Measurements from ENCODE around the gene PLK5. TPM values are rescaled to one million over a fixed set of nuclear protein-coding genes. Genes with fewer than 3 reads are reported as not detected.

The PLK5 gene
- total and polyA plus RNA-seq, 2 of the 4 experiments (the other 2 are of a cell fraction): not detected

DNA sequence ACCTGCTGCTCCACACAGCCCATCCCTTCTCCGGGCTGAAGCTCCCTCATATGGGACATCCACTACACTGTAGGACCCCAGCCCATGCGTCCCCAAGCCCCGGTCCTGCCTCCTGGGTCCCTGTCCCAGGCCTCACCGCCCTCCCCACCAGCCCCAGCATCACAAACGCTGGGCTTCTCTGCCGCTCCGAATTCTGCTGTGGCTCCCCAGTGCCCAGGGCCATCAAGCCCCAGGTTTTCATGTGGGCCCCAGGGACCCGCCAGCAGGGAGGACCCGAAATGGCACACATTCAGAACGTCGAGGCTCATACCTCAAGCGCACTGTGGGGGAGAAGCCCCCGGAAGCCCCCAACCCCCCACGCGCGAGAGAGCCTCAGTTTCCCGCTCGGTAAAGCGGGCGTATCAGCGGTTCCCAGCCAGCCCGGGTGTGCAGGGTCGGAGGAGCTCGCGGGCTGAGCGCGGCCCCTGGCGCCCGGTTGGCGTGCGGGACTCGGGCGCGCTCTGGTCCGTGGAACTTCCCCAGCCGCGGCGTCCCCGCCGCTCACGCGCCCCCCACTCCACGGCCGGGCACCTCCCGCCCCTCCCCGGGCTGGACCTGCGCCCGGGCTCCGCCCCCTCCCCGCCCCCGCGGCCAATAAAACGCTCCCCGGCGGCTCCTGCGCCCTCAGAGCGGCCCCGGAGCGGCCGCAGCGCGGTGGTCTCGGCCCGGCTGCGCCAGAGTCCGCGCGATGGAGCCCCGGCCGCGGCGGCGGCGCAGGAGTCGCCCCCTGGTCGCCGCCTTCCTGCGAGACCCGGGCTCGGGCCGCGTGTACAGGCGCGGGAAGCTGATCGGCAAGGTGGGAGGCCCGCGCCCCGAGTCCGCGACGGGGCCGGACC, at the start of gene PLK5 (continued):
- TF ChIP-seq FOS (IDR thresholded peaks at IDR 0.05; ENCODE audit: low read depth, low read length): no peak
- TF ChIP-seq, protein P1, sequence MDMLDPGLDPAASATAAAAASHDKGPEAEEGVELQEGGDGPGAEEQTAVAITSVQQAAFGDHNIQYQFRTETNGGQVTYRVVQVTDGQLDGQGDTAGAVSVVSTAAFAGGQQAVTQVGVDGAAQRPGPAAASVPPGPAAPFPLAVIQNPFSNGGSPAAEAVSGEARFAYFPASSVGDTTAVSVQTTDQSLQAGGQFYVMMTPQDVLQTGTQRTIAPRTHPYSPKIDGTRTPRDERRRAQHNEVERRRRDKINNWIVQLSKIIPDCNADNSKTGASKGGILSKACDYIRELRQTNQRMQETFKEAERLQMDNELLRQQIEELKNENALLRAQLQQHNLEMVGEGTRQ (IDR thresholded peaks at IDR 0.05; ENCODE audit: low read depth, low read length): no peak

DNA sequence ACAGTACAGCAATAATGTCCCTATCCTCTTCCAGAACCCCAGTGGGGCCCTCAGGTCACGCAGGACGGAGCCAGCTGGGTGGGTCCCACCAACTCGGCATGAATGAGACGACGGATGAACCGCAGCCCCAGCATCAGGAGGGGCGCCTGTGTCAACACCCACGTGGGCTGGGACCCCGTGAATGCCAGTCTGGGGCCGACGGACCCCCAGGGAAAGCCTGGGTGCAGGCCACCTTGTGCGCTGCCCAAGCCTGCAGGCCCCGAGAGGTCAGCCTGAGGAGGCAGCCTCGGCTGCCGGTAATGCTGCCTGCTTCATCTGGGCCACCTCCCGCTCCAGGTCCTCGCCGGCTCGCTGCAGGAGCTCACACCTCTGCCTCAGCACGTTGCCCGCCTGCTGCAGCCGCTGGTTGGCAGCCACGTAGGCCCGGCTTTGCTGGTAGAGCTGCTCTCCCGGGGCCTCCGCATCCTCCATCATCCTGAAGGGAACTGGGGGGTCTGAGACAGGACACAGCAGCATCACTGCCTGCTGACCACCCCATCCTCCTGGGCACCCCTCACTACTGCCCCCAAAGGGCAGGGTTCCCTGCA, 49.0 kb upstream of the PLK5 start:
- Histone ChIP-seq H2BK5ac (ENCODE audit: low read depth, low read length, poor library complexity, severe bottlenecking) (no peak overlapping the region), H3K4me2 (ENCODE audit: low read depth, low read length) (no peak overlapping the region), H3K9ac (ENCODE audit: low read depth, low read length) (no peak overlapping the region), H4K91ac (ENCODE audit: insufficient read depth, low read depth, low read length) (no peak overlapping the region), H3K27ac (ENCODE audit: insufficient read depth, low read length) (no peak overlapping the region), H4K20me1 (ENCODE audit: insufficient read depth, low read length) (peaks cover 66% of the 10 kb centered on the region), H2AK5ac (ENCODE audit: low read depth, low read length) (no peak overlapping the region), H3K4me3 (ENCODE audit: insufficient read depth, low read depth, low read length) (no peak overlapping the region), H3K18ac (ENCODE audit: low read depth, low read length) (no peak overlapping the region), H3K56ac (ENCODE audit: extremely low read depth, insufficient read depth, low read length) (no peak overlapping the region), H2BK15ac (ENCODE audit: low read depth, low read length) (no peak overlapping the region), H2BK120ac (ENCODE audit: low read depth, low read length) (no peak overlapping the region), H3K9me1 (ENCODE audit: insufficient read depth, low read length) (0 out of 2 replicates have a peak, but pooled peaks cover 3% of the 10 kb centered on the region), H4K8ac (ENCODE audit: low read depth in 2 of 2, low read length in 2 of 2) (no peak overlapping the region), H2AK9ac (replicated peaks; ENCODE audit: low read depth, low read length, poor library complexity) (no peak overlapping the region), H3K14ac (replicated peaks; ENCODE audit: low read depth, low read length) (no peak overlapping the region), H3K36me3 (ENCODE audit: control insufficient read depth, insufficient read depth, low read length) (peaks cover 9% of the 10 kb centered on the region), H2BK20ac (ENCODE audit: low read depth, low read length) (no peak overlapping the region), H3K79me1 (ENCODE audit: low read depth in 1 of 2, low read length in 2 of 2) (peaks cover 10 to 54% of the 10 kb centered on the region in 2 experiments), H4K5ac (ENCODE audit: low read depth, low read length) (no peak overlapping the region), H3K4ac (ENCODE audit: low read depth, low read length) (no peak overlapping the region), H3K4me1 (ENCODE audit: control insufficient read depth, insufficient read depth, low read length) (peaks cover 12% of the 10 kb centered on the region), H3K23ac (ENCODE audit: low read depth, low read length) (no peak overlapping the region), H3K9me3 (ENCODE audit: control insufficient read depth, insufficient read depth, low read length) (no peaks in the 10 kb centered on the region), H2AFZ (replicated peaks; ENCODE audit: low read length, poor library complexity) (no peak overlapping the region), H3K27me3 (ENCODE audit: control insufficient read depth, insufficient read depth, low read length) (peaks cover 29% of the 10 kb centered on the region)
- no TSS peak for BruUV-seq (replicated peaks)
- WGBS, 2 experiments (ENCODE audit: extremely low coverage in 2 of 2, insufficient read length in 1 of 2): 90% methylated on average over 18 of the region's 26 CpGs; no CpG with 5 or more reads in 1 of the 2 experiments
- dilution Hi-C loops (cut with HindIII; ENCODE audit: low sequenced_read_pairs, unreplicated experiment): no loop called here
- POLR2A ChIA-PET (ENCODE audit: unreplicated experiment): no interaction called here
- in situ Hi-C loops (cut with MboI; ENCODE audit: low sequenced_read_pairs): no loop called here
- CTCF ChIA-PET: no interaction called here
- TF ChIP-seq, protein P2, sequence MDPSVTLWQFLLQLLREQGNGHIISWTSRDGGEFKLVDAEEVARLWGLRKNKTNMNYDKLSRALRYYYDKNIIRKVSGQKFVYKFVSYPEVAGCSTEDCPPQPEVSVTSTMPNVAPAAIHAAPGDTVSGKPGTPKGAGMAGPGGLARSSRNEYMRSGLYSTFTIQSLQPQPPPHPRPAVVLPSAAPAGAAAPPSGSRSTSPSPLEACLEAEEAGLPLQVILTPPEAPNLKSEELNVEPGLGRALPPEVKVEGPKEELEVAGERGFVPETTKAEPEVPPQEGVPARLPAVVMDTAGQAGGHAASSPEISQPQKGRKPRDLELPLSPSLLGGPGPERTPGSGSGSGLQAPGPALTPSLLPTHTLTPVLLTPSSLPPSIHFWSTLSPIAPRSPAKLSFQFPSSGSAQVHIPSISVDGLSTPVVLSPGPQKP (IDR thresholded peaks at IDR 0.05; ENCODE audit: borderline replicate concordance, low read depth, low read length): no peak
- TF ChIP-seq MAZ (IDR thresholded peaks at IDR 0.05; ENCODE audit: borderline replicate concordance, low read depth, low read length): no peak
- TF ChIP-seq POLR2A (IDR thresholded peaks at IDR 0.05; ENCODE audit: low read depth, low read length): no peak
- TF ChIP-seq FOS (IDR thresholded peaks at IDR 0.05; ENCODE audit: low read depth, low read length): no peak
- TF ChIP-seq NFE2L2 (IDR thresholded peaks at IDR 0.05; ENCODE audit: low read depth, low read length): no peak
- no peak for TF ChIP-seq BHLHE40 (IDR thresholded peaks at IDR 0.05; ENCODE audit: low read depth, low read length)
- TF ChIP-seq MXI1 (IDR thresholded peaks at IDR 0.05; ENCODE audit: borderline replicate concordance, low read depth, low read length): no peak
- no peak for TF ChIP-seq RCOR1 (IDR thresholded peaks at IDR 0.05; ENCODE audit: insufficient replicate concordance, low read length)
- no peak for TF ChIP-seq CHD1 (IDR thresholded peaks at IDR 0.05; ENCODE audit: low read depth, low read length)
- ATAC-seq (ENCODE audit: low read depth) (no peak), DNase-seq (no peak)
- intact Hi-C loops (cut with micrococcal nuclease): no loop called here

All from IMR-90 (cell line).